GM19397 (cell line): ENCODE data around the gene TRHDE.

Experiments
- ATAC-seq: cut with Tn5 transposase; IDR thresholded peaks from one replicate; pipeline ENCODE4 v1.9.1; 2021; ENCODE audit warnings: mild to moderate bottlenecking, moderate library complexity; ENCODE audit not compliant: unreplicated experiment

Gene TRHDE

GRCh38 chr12:72442217-72442616 is 170.0 kb downstream of the TRHDE start:
- no peak for ATAC-seq

DNA sequence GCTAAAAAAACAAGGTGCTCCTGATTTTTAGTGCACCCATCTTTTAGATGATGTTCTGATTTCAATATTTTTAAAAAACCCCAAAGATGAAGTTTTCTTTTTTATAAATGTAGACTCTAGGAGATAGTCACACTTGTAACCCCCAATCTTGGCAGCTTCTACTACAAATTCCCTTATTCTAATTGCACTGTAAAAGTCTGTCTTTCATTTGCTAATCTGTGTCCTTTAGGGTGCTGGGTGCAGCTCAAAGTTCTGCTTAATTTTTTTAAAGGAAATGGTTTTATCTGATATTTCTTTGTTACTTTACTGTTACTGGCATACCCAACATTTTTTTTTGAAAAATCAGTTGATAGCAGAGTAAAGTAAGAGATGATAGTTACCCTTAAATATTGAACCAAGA is 172.0 kb downstream of the TRHDE start:
- no peak for ATAC-seq

DNA sequence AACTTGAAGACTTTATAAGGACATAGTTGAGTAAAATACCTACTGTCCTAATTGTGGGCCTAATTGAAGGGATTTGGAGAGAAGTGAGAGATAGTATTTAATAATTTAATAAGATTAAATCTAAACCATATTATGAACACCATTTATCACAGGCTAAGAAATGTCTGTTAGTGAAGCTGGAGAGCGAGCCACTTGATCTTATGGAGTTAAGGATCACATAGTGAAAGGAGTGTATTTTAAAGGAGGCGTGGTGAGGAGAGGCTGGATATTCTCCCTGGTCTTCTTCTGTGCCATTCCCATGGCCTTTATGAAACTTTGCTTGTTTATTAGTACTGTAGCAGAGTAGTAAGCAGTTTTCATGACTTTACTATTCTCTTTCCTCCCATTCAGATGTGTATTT is 172.4 kb downstream of the TRHDE start:
- ATAC-seq: no peak

GRCh38 chr12:72448089-72448488 is 175.9 kb downstream of the TRHDE start:
- no peak for ATAC-seq

DNA sequence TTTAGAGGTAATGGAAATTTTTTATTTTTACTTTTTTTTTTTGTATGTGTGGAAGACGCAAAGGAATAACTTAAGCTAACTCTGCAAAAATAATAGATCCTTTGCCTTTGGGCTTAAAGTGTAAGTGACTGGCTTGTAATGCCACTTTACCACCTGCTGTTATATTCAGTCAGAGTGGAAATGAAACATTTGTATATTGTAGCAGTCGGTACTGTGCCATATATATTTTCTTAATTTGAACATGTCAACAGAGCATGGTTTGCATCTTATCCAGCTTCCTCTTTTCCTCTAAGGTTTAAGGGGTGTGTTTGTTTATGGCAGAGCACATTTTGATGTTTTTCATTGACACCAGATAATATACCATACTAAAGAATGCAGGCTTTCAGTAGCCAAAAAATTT is 176.6 kb downstream of the TRHDE start:
- no peak for ATAC-seq

- ATAC-seq: no peak
Measured at GRCh38 chr12:72453066-72453465, 180.9 kb downstream of the TRHDE start.

DNA sequence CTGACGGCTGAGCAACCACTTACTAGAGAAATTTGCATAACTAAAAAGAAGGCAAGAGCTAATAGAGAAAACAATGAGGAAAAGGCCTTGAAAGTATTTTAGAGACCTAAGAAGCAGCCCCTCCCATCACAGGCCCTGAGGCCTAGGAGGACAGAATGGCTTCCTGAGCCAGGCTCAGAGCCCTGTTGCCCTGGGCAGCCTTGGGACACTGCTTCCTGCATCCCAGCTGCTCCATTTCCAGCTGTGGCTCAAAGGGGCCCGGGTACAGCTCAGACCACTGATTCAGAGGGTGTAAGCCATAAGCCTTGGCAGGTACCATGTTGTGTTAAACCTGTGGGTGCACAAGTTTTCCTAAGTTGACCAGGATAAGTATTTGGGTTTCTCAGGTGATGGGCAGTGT is 181.4 kb downstream of the TRHDE start:
- no peak for ATAC-seq

- ATAC-seq: no peak
Measured at GRCh38 chr12:72464471-72464870, 192.3 kb downstream of the TRHDE start.

DNA sequence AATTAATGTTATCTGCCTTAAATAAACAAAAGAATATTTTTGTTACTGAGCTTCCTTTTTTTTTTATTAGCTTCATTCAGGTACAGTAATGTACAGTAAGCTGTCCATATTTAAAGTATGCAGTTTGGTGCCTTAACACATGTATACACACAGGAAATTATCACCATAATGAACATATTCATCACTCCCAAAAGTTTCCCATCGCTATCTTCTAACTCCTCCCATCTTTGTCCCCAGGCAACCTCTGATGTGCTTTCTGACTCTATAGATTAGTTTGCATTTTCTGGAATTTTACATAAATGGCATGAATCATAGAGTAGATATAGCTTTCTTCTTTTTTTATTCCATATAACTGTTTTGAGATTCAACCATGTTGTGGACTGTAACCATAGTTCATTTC is 193.0 kb downstream of the TRHDE start:
- ATAC-seq: no peak

DNA sequence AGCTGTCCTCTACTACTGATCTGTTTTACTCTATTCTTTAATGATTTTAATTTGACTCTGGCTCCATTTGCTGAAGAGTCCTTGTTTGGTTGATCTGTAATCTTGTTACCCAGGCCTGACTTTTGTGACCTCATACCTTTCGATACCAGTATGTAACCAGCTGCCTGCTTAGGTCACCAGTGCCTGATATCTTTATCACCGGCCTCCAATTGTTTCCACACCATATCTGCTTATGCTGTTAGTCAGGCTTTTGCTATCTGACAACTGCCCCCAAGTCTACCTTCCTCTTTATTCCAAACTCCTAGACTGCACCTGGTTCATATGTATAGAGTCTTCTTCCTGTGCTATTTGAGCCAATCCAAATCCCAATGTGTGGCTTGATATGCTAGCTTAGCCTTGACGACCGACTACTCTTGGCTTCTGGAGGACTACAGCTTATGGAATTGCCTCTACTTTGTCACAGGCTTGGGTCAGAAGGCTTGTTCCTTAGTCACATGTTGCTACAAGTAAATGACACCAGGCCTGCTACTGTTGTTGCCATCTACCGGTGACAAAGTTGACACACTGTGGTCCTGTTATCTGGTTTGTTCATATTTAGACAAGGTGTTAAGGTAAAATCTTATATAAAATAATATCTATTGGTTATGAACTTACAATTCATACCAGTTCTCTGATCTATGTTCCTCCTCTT is 193.9 kb downstream of the TRHDE start:
- ATAC-seq: no peak

DNA sequence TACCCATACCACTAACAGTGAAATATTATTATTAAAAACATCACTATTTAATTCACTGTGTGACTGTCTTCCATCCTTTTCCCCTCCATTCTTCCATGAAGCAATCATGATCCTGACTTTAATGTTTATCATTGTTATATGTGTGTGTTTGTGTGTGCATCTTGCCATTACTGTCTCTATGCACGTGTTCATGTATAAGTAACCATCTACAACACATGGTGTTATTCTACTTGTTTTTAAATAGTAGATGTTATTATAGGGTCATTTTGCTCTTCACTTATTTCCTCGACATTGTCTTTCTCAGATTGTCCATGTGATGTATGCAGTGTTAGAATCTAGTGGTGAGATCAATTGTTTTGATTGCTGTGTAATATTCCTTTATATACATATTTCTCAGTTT is 195.8 kb downstream of the TRHDE start:
- no peak for ATAC-seq

GRCh38 chr12:72468505-72468904 is 196.3 kb downstream of the TRHDE start:
- ATAC-seq: no peak

- no peak for ATAC-seq
Measured at GRCh38 chr12:72471806-72472205, 199.6 kb downstream of the TRHDE start.

DNA sequence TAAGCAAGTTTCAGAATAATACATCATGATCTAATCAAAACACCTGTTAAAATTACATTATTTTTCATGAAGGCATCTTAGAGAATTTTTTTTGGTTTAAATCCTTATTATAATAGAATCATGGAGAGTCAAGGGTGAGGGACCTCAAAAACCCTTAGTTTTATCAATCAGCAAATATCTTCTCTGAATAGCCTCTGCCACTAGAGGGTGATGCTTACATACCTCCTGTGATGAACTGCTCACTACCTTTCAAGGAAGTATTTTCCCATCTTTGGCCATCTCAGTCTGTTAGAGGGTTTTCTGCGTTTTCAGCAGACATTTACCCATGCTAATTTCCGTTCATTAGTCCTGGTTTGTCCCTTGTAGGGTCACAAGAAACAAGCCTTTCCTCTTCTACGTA is 200.2 kb downstream of the TRHDE start:
- ATAC-seq: no peak

DNA sequence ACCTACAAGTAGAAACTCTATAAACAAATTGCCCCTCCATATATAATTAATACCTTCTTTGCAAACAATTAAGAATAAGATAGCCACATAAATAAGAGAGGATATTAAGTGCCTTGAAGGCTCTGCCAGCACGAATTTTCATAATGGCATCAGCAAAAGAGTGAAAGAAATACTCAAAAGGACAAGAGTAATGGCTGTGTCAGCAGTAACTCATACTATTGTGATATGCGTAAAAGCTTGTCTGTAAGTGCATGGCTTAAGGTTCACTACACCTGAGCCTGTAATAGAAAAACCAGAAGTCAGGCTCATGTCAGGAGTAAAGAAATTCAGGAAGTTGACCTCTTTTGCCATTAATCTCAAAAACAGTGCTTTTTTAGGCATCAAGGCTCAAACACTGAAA is 204.1 kb downstream of the TRHDE start:
- no peak for ATAC-seq

- no peak for ATAC-seq
Measured at GRCh38 chr12:72485017-72485701, 213.0 kb downstream of the TRHDE start.

DNA sequence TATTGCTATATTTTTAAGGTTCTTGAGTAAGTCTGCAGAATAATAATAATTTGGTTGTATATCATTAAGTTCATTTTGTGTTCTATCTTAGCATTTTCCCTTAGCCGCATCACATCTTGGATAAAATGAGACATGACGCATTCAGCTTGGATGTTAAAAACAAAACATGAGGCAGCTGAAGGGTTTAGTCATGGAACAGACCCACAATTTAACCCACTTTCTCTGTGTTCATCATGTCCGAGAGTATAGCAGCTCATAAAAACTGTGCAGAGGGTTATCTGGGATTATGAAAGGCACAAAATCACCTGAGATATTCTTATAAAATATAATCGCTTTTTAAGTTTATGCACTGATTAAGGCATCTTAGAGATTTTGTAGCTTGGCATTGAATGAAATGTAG is 219.3 kb downstream of the TRHDE start:
- ATAC-seq: no peak

- no peak for ATAC-seq
Measured at GRCh38 chr12:72493407-72493806, 221.2 kb downstream of the TRHDE start.

- ATAC-seq: no peak
Measured at GRCh38 chr12:72498354-72498753, 226.2 kb downstream of the TRHDE start.

DNA sequence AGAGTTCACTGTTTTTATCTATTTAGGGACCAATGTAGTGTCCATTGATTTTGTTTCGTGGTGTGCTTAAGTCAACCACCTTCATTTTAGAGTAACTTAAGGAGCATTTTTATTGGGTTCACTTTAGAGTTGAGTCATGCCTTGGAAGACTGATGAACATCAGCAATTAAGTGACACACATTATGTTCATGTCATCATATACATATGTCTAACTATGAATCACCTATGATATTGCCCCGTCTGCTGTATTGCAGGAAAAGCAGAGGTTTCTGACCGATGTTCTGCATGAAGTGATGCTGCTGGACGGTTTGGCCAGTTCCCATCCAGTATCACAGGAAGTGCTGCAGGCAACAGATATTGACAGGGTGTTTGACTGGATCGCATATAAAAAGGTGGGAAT is 227.1 kb downstream of the TRHDE start:
- ATAC-seq: no peak

DNA sequence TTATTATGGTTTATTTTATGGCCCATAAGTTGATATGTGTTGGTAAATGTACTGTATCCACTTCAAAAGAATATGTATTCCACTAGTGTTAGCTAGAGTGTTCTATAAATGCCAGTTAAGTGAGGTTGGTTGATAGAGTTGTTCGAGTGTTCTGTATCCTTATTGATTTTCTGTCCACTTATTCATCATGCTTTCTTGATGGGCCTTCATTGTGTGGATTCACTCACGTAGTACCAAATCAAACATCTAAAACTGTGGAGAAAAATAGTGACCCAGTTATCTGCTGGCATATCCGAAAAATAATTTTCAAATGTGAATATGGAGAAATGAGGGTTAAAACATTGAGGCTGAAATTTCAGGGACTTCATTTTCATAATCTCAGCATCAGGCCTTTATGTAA is 230.4 kb downstream of the TRHDE start:
- ATAC-seq: no peak

DNA sequence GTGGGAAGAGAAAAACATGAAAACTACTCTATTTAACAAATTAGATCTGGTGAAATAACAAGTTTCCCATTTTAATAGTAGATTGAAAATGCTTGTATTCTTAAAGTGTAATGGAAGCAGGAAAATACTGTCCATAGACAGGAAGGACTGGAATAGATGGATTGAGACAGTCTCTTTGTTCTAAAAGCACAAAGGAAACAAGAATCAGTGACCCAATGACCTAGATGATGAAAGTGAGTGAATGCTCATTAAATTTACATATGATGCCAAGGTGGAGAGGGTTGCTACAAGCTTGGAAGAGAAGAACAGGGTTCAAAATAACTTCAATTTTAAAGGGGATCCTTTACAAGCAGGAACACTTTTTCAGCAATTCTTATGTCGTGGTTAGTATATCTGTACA is 233.1 kb downstream of the TRHDE start:
- ATAC-seq: no peak

DNA sequence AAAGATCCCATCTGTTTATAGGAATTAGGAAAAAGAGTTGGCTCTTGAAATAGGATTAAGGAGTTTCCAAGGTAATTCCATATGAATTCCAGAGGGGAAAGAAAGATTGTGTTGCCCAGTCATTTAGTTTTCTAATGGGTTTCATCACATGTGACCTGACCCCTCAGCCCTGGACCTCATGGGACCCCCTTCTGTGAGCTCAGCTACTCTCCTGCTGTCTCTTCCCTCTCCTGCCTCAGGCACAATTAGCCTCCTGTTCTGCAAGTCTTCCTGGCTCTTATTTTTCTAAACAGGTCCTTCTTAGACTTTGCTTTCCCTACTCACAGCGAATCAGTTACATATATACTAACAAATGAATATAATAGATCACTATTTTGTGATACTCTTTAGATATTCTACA is 237.7 kb downstream of the TRHDE start:
- ATAC-seq: no peak
